ENCODE measurements around the gene PTPN21. TPM values are rescaled to one million over a fixed set of nuclear protein-coding genes. Genes with fewer than 3 reads are reported as not detected.
"Not testable (repeated sequence)": the region's sequence is repeated elsewhere in the genome, so short reads cannot be mapped to it uniquely, and the experiment has no call there.

Gene PTPN21
- polyA plus RNA-seq, 2 of the 4 experiments (the other 2 are of a cell fraction), result 6.5 to 8.3 TPM

GRCh38 chr14:88535149-88535548, 19.7 kb downstream of the PTPN21 start:
- no peak overlapping the region for H3K4me2 ChIP-seq
- H3K9me3 ChIP-seq, result no peaks in the 10 kb centered on the region
- DNase-seq (ENCODE audit: low read depth in 1 of 2, low spot score in 1 of 2) (peak in 1 of 2 experiments; percentile 23), FAIRE-seq (no peak), ATAC-seq (peak; percentile 79 to 85)
- H3K4me3 ChIP-seq, result no peak overlapping the region
- TF ChIP-seq MAFK (IDR thresholded peaks at IDR 0.05; ENCODE audit: partially characterized antibody), result no peak
- H3K27ac ChIP-seq, result no peak overlapping the region
- ChIA-PET POLR2A (no interaction called here), CTCF (interaction anchor here (1.5 kb wide), 1 partner anchor 17 kb away, joined by 3 read pairs; no protein-coding TSS in a partner anchor)
- 51% methylated on average over 4 of the region's 4 CpGs for WGBS (ENCODE audit: missing lambda C conversion rate)
- H3K4me1 ChIP-seq, result no peaks in the 10 kb centered on the region

DNA sequence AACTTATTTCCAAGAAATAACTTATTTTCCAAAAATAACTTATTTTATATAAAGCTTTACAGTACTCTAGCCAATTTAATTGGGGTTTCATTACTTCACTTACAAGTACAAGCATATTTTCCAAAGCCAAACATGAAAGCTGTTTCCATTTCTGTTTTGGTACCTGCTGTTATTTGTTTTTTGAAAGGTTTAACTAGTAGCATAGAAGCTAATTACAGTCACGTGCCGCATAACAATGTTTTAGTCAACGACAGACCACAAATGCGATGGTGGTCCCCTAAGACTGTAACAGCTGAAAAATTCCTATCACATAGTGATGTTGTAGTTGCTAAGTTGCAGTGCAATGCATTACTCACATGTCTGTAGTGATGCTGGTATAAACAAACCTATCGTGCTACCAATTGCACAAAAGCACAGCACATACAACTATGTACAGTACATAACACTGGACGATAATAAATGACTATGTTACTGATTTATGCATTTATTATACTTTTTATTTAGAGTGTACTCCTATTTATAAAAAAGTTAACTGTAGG, 21.7 kb downstream of the PTPN21 start:
- ChIA-PET CTCF (interaction anchor here (0.6 to 2.7 kb wide), 2 partner anchors 16 to 41 kb away, joined by 4 to 9 read pairs; no protein-coding TSS in a partner anchor), POLR2A (no interaction called here)
- 91% methylated on average over 6 of the region's 6 CpGs for WGBS (ENCODE audit: missing lambda C conversion rate)
- DNase-seq (ENCODE audit: low read depth in 1 of 2, low spot score in 1 of 2) (no peak), FAIRE-seq (no peak), ATAC-seq (no peak)
- Histone ChIP-seq H3K4me1 (no peaks in the 10 kb centered on the region), H3K9me3 (no peaks in the 10 kb centered on the region), H3K4me2 (no peak overlapping the region), H3K4me3 (no peak overlapping the region), H3K27ac (no peak overlapping the region)
- no peak for TF ChIP-seq JUN (IDR thresholded peaks at IDR 0.05)
- TF ChIP-seq SMC3 (IDR thresholded peaks at IDR 0.05), result no peak
- no peak for TF ChIP-seq RAD21 (conservative IDR thresholded peaks at IDR 0.05 in 1 of 2, IDR thresholded peaks at IDR 0.05 in 1 of 2)
- no peak for TF ChIP-seq CHD2 (IDR thresholded peaks at IDR 0.05; ENCODE audit: low read length, partially characterized antibody)
- TF ChIP-seq, protein P1, sequence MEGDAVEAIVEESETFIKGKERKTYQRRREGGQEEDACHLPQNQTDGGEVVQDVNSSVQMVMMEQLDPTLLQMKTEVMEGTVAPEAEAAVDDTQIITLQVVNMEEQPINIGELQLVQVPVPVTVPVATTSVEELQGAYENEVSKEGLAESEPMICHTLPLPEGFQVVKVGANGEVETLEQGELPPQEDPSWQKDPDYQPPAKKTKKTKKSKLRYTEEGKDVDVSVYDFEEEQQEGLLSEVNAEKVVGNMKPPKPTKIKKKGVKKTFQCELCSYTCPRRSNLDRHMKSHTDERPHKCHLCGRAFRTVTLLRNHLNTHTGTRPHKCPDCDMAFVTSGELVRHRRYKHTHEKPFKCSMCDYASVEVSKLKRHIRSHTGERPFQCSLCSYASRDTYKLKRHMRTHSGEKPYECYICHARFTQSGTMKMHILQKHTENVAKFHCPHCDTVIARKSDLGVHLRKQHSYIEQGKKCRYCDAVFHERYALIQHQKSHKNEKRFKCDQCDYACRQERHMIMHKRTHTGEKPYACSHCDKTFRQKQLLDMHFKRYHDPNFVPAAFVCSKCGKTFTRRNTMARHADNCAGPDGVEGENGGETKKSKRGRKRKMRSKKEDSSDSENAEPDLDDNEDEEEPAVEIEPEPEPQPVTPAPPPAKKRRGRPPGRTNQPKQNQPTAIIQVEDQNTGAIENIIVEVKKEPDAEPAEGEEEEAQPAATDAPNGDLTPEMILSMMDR (IDR thresholded peaks at IDR 0.05), result no peak
- TF ChIP-seq FOSL2 (IDR thresholded peaks at IDR 0.05), result no peak
- no peak for TF ChIP-seq FOSL2 (CRISPR knock-in tag; IDR thresholded peaks at IDR 0.05)
- TF ChIP-seq REST (IDR thresholded peaks at IDR 0.05), result no peak
- TF ChIP-seq FOXS1 (CRISPR knock-in tag; IDR thresholded peaks at IDR 0.05), result no peak
- TF ChIP-seq CHD4 (IDR thresholded peaks at IDR 0.05; ENCODE audit: borderline replicate concordance), result no peak
- TF ChIP-seq POLR2A (IDR thresholded peaks at IDR 0.05; ENCODE audit: low read length), result no peak
- no peak for TF ChIP-seq PHF8 (IDR thresholded peaks at IDR 0.05; ENCODE audit: borderline replicate concordance, low read depth)
- TF ChIP-seq ATOH8 (CRISPR knock-in tag; IDR thresholded peaks at IDR 0.05; ENCODE audit: low read depth), result no peak
- no peak for TF ChIP-seq CEBPB (IDR thresholded peaks at IDR 0.05)
- TF ChIP-seq TFCP2L1 (CRISPR knock-in tag; IDR thresholded peaks at IDR 0.05), result no peak
- no peak for TF ChIP-seq BHLHE40 (IDR thresholded peaks at IDR 0.05; ENCODE audit: low read depth, low read length)
- TF ChIP-seq ZFP36 (IDR thresholded peaks at IDR 0.05; ENCODE audit: borderline replicate concordance, partially characterized antibody), result no peak

DNA sequence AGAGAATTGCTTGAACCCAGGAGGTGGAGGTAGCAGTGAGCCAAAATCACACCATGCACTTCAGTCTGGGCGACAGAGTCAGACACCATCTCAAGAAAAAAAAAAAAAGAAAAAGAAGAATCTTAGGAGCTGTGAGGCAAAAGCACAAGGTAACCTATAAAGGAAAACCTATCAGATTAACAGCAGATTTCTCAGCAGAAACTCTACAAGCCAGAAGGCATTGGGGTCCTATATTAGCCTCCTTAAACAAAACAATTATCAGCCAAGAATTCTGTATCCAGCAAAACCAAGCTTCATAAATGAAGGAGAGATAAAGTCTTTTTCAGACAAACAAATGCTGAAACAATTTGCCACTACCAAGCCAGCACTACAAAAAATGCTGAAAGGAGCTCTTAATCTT, 24.9 kb downstream of the PTPN21 start:
- CTCF ChIA-PET, result interaction anchor here (0.7 to 1.6 kb wide), 2 partner anchors 29 to 30 kb away, joined by 3 to 4 read pairs; no protein-coding TSS in a partner anchor
- POLR2A ChIA-PET, FAIRE-seq: not testable (repeated sequence)

More for the DNA sequence above, 24.9 kb downstream of the PTPN21 start:
- H3K4me1 ChIP-seq; ATAC-seq; H3K9me3 ChIP-seq; DNase-seq (ENCODE audit: low read depth in 1 of 2, low spot score in 1 of 2); H3K27ac ChIP-seq; H3K4me2 ChIP-seq; H3K4me3 ChIP-seq: not testable (repeated sequence)
- WGBS (ENCODE audit: missing lambda C conversion rate), result 94% methylated on average over 1 of the region's 1 CpG
